ENCODE data around the gene TNRC6B. TPM values are rescaled to one million over a fixed set of nuclear protein-coding genes. Genes with fewer than 3 reads are reported as not detected.

Gene TNRC6B
- total RNA-seq, 1 donor from 2014 or later = 51.2 TPM

DNA sequence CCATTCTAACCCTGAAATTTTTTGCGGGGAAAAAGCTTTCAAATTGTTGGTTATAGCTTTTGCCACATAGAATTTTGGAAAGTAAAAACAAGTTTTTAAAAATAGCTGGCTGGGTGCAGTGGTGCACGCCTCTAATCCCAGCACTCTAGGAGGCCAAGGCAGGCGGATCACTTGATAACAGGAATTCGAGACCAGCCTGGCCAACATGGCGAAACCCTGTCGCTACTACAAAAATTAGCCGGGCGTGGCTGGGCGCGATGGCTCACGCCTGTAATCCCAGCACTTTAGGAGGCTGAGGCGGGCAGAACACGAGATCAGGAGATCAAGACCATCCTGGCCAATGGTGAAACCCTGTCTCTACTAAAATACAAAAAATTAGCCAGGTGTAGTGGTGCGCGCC is 54.9 kb downstream of the TNRC6B start:
- Histone ChIP-seq H3K27ac (ENCODE audit: low read depth, low read length) (no peak overlapping the region), H3K4me1 (ENCODE audit: insufficient read depth, low read length) (peaks cover under 1% of the 10 kb centered on the region), H3K4me2 (ENCODE audit: low read length) (no peak overlapping the region), H3K9ac (ENCODE audit: low read length) (no peak overlapping the region), H3K36me3 (ENCODE audit: insufficient read depth, low read length) (peaks cover 6% of the 10 kb centered on the region), H2AFZ (ENCODE audit: low read depth, low read length) (no peak overlapping the region), H4K20me1 (ENCODE audit: insufficient read depth, low read length) (peaks cover 68% of the 10 kb centered on the region), H3K4me3 (ENCODE audit: insufficient read depth, low read depth, low read length) (no peak overlapping the region), H3K27me3 (ENCODE audit: insufficient read depth, low read length) (no peaks in the 10 kb centered on the region), H3K79me2 (ENCODE audit: insufficient read depth, low read length) (peaks cover 75% of the 10 kb centered on the region), H3K9me3 (ENCODE audit: insufficient read depth, low read depth, low read length) (no peaks in the 10 kb centered on the region)
- FAIRE-seq (no peak), DNase-seq (ENCODE audit: low read depth) (no peak)
- peaks cover 9% of the 10 kb centered on the region for H3K36me3 Mint-ChIP-seq (ENCODE audit: low read depth, unreplicated experiment)
- H3K9me3 Mint-ChIP-seq (ENCODE audit: unreplicated experiment) = no peaks in the 10 kb centered on the region
- H3K27ac Mint-ChIP-seq (ENCODE audit: unreplicated experiment) = no peak overlapping the region
- no peak overlapping the region for H3K4me3 Mint-ChIP-seq (ENCODE audit: unreplicated experiment)
- TF ChIP-seq EZH2 (IDR thresholded peaks at IDR 0.05; ENCODE audit: insufficient read depth, low read length) = no peak
- TF ChIP-seq, protein P1, sequence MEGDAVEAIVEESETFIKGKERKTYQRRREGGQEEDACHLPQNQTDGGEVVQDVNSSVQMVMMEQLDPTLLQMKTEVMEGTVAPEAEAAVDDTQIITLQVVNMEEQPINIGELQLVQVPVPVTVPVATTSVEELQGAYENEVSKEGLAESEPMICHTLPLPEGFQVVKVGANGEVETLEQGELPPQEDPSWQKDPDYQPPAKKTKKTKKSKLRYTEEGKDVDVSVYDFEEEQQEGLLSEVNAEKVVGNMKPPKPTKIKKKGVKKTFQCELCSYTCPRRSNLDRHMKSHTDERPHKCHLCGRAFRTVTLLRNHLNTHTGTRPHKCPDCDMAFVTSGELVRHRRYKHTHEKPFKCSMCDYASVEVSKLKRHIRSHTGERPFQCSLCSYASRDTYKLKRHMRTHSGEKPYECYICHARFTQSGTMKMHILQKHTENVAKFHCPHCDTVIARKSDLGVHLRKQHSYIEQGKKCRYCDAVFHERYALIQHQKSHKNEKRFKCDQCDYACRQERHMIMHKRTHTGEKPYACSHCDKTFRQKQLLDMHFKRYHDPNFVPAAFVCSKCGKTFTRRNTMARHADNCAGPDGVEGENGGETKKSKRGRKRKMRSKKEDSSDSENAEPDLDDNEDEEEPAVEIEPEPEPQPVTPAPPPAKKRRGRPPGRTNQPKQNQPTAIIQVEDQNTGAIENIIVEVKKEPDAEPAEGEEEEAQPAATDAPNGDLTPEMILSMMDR (IDR thresholded peaks at IDR 0.05; ENCODE audit: insufficient read depth, low read depth, low read length) = no peak
- H3K4me1 Mint-ChIP-seq (ENCODE audit: low read depth, unreplicated experiment) = peaks cover 15% of the 10 kb centered on the region
- no peaks in the 10 kb centered on the region for H3K27me3 Mint-ChIP-seq (ENCODE audit: low read depth, unreplicated experiment)

DNA sequence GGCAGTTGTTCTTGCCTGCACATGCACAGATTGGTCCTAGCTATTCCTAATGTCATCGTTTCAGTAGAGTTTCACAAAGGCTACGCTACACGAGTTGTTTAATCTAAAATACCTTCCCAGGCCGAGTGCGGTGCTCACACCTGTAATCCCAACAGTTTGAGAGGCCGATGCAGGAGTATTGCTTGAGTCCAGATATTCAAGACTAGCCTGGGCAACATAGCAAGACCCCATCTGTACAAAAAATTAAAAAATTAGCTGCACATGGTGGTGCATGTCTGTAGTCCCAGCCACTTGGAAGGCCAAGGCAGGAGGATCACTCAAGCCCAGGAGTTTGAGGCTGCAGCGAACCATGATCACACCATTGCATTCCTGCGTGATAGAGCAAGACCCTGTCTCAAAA is 56.2 kb downstream of the TNRC6B start:
- H3K4me3 Mint-ChIP-seq (ENCODE audit: unreplicated experiment) = no peak overlapping the region
- Histone ChIP-seq H3K27me3 (ENCODE audit: insufficient read depth, low read length) (no peaks in the 10 kb centered on the region), H3K36me3 (ENCODE audit: insufficient read depth, low read length) (peaks cover 5% of the 10 kb centered on the region), H2AFZ (ENCODE audit: low read depth, low read length) (no peak overlapping the region), H3K9me3 (ENCODE audit: insufficient read depth, low read depth, low read length) (no peaks in the 10 kb centered on the region), H3K27ac (ENCODE audit: low read depth, low read length) (no peak overlapping the region), H3K4me3 (ENCODE audit: insufficient read depth, low read depth, low read length) (no peak overlapping the region), H3K4me2 (ENCODE audit: low read length) (no peak overlapping the region), H3K4me1 (ENCODE audit: insufficient read depth, low read length) (peaks cover 13% of the 10 kb centered on the region), H3K9ac (ENCODE audit: low read length) (no peak overlapping the region), H4K20me1 (ENCODE audit: insufficient read depth, low read length) (peaks cover 77% of the 10 kb centered on the region), H3K79me2 (ENCODE audit: insufficient read depth, low read length) (peaks cover 81% of the 10 kb centered on the region)
- no peaks in the 10 kb centered on the region for H3K9me3 Mint-ChIP-seq (ENCODE audit: unreplicated experiment)
- H3K27me3 Mint-ChIP-seq (ENCODE audit: low read depth, unreplicated experiment) = no peaks in the 10 kb centered on the region
- TF ChIP-seq, protein P1 (IDR thresholded peaks at IDR 0.05; ENCODE audit: insufficient read depth, low read depth, low read length) = no peak
- TF ChIP-seq EZH2 (IDR thresholded peaks at IDR 0.05; ENCODE audit: insufficient read depth, low read length) = no peak
- DNase-seq (ENCODE audit: low read depth) (no peak), FAIRE-seq (no peak)
- H3K4me1 Mint-ChIP-seq (ENCODE audit: low read depth, unreplicated experiment) = peaks cover 22% of the 10 kb centered on the region
- H3K27ac Mint-ChIP-seq (ENCODE audit: unreplicated experiment) = no peak overlapping the region
- H3K36me3 Mint-ChIP-seq (ENCODE audit: low read depth, unreplicated experiment) = peaks cover 9% of the 10 kb centered on the region

DNA sequence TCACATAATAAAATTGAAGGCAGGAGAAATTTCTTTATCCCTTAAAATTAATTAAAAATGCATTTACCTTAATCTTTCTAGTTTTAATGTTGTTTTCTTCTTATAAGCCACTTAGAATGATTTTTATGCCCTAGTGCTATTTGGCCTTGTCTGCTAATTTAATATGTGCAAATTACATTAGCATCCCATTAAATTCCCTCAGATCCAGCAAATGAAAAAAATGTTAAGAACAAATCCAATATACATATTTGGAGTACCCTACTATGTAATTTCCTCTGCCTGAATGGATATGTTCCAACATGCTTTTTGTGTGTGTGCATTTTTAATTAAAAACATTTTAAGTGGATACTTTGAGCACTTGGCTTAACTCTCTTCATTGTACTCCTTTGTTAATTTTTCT is 56.9 kb downstream of the TNRC6B start:
- H3K27ac Mint-ChIP-seq (ENCODE audit: unreplicated experiment) = no peak overlapping the region
- H3K36me3 ChIP-seq (ENCODE audit: insufficient read depth, low read length) = no peaks in the 10 kb centered on the region
- H2AFZ ChIP-seq (ENCODE audit: low read depth, low read length) = no peak overlapping the region
- TF ChIP-seq, protein P1 (IDR thresholded peaks at IDR 0.05; ENCODE audit: insufficient read depth, low read depth, low read length) = no peak
- no peak for TF ChIP-seq EZH2 (IDR thresholded peaks at IDR 0.05; ENCODE audit: insufficient read depth, low read length)
- H3K79me2 ChIP-seq (ENCODE audit: insufficient read depth, low read length) = peaks cover 80% of the 10 kb centered on the region
- peaks cover 76% of the 10 kb centered on the region for H4K20me1 ChIP-seq (ENCODE audit: insufficient read depth, low read length)
- no peak overlapping the region for H3K4me3 ChIP-seq (ENCODE audit: insufficient read depth, low read depth, low read length)
- peaks cover 29% of the 10 kb centered on the region for H3K4me1 Mint-ChIP-seq (ENCODE audit: low read depth, unreplicated experiment)
- peaks cover 12% of the 10 kb centered on the region for H3K36me3 Mint-ChIP-seq (ENCODE audit: low read depth, unreplicated experiment)
- DNase-seq (ENCODE audit: low read depth) = no peak
- H3K27me3 ChIP-seq (ENCODE audit: insufficient read depth, low read length) = no peaks in the 10 kb centered on the region
- FAIRE-seq = no peak
- H3K27me3 Mint-ChIP-seq (ENCODE audit: low read depth, unreplicated experiment) = no peaks in the 10 kb centered on the region
- H3K4me1 ChIP-seq (ENCODE audit: insufficient read depth, low read length) = peaks cover 19% of the 10 kb centered on the region
- H3K9ac ChIP-seq (ENCODE audit: low read length) = no peak overlapping the region
- H3K4me3 Mint-ChIP-seq (ENCODE audit: unreplicated experiment) = no peak overlapping the region
- H3K9me3 ChIP-seq (ENCODE audit: insufficient read depth, low read depth, low read length) = no peaks in the 10 kb centered on the region
- no peak overlapping the region for H3K4me2 ChIP-seq (ENCODE audit: low read length)
- peaks cover 3% of the 10 kb centered on the region for H3K9me3 Mint-ChIP-seq (ENCODE audit: unreplicated experiment)
- H3K27ac ChIP-seq (ENCODE audit: low read depth, low read length) = no peak overlapping the region

Data from astrocyte (in vitro differentiated cells and primary cell).